ENCODE measurements around the gene SLC17A5. TPM values are rescaled to one million over a fixed set of nuclear protein-coding genes. Genes with fewer than 3 reads are reported as not detected.

The SLC17A5 gene
- total RNA-seq, 2 donors from 2014 or later, result 4.4 to 8.3 TPM

DNA sequence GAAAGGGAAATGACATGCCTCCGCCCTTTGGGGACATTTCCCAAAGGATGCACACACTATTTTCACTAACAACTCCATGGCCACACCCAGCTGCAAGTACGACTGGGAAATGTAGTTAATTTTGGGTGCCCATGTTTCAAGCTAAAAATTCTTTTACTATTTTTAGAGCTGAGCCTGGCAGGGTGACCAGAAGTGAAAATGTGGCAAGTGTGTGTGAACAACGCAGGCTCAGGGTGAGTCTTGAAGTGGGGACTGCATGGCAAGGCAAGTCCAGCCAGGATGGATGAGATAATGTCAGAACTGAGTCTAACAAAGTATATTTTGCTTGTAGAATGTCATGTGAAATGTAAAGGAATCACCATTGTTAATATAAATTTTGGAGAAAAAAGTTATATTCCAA, 25.2 kb upstream of the SLC17A5 start:
- Histone ChIP-seq H3K36me3 (ENCODE audit: control insufficient read depth, insufficient read depth, low read length) (no peaks in the 10 kb centered on the region), H3K9me3 (ENCODE audit: control insufficient read depth, low read length) (no peaks in the 10 kb centered on the region), H3K4me1 (ENCODE audit: control insufficient read depth, insufficient read depth, low read length) (no peaks in the 10 kb centered on the region), H3K9ac (ENCODE audit: extremely low read depth, low read length, poor library complexity, severe bottlenecking) (no peak overlapping the region), H3K27ac (ENCODE audit: low read depth, low read length) (no peak overlapping the region), H3K27me3 (ENCODE audit: control insufficient read depth, insufficient read depth, low read length, poor library complexity, severe bottlenecking) (no peaks in the 10 kb centered on the region), H3K4me3 (ENCODE audit: low read length) (no peak overlapping the region)
- Mint-ChIP-seq H3K9me3 (peaks cover 21% of the 10 kb centered on the region), H3K36me3 (ENCODE audit: low read depth) (no peaks in the 10 kb centered on the region), H3K4me3 (no peak overlapping the region), H3K27me3 (ENCODE audit: insufficient read depth) (no peaks in the 10 kb centered on the region), H3K27ac (no peak overlapping the region), H3K4me1 (no peaks in the 10 kb centered on the region)
- TF ChIP-seq, protein P1, sequence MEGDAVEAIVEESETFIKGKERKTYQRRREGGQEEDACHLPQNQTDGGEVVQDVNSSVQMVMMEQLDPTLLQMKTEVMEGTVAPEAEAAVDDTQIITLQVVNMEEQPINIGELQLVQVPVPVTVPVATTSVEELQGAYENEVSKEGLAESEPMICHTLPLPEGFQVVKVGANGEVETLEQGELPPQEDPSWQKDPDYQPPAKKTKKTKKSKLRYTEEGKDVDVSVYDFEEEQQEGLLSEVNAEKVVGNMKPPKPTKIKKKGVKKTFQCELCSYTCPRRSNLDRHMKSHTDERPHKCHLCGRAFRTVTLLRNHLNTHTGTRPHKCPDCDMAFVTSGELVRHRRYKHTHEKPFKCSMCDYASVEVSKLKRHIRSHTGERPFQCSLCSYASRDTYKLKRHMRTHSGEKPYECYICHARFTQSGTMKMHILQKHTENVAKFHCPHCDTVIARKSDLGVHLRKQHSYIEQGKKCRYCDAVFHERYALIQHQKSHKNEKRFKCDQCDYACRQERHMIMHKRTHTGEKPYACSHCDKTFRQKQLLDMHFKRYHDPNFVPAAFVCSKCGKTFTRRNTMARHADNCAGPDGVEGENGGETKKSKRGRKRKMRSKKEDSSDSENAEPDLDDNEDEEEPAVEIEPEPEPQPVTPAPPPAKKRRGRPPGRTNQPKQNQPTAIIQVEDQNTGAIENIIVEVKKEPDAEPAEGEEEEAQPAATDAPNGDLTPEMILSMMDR (conservative IDR thresholded peaks at IDR 0.05), result no peak
- DNase-seq, result no peak
- 77 to 100% methylated on average over 1 to 2 of the region's 3 CpGs for WGBS, 2 experiments (ENCODE audit: insufficient coverage in 1 of 2, insufficient read length in 1 of 2)

GRCh38 chr6:73675466-73676098, 21.8 kb upstream of the SLC17A5 start:
- H3K27ac Mint-ChIP-seq, result no peak overlapping the region
- H3K9me3 ChIP-seq (ENCODE audit: control insufficient read depth, low read length), result no peaks in the 10 kb centered on the region
- no peaks in the 10 kb centered on the region for H3K36me3 Mint-ChIP-seq (ENCODE audit: low read depth)
- no peaks in the 10 kb centered on the region for H3K4me1 Mint-ChIP-seq
- no peaks in the 10 kb centered on the region for H3K27me3 Mint-ChIP-seq (ENCODE audit: insufficient read depth)
- no peaks in the 10 kb centered on the region for H3K9me3 Mint-ChIP-seq
- no peak overlapping the region for H3K27ac ChIP-seq (ENCODE audit: low read depth, low read length)
- no peak overlapping the region for H3K9ac ChIP-seq (ENCODE audit: extremely low read depth, low read length, poor library complexity, severe bottlenecking)
- DNase-seq, result peak; percentile 92
- no peak overlapping the region for H3K4me3 Mint-ChIP-seq
- H3K27me3 ChIP-seq (ENCODE audit: control insufficient read depth, insufficient read depth, low read length, poor library complexity, severe bottlenecking), result no peaks in the 10 kb centered on the region
- 17 to 53% methylated on average over 2 to 3 of the region's 4 CpGs for WGBS, 2 experiments (ENCODE audit: insufficient coverage in 1 of 2, insufficient read length in 1 of 2)
- H3K4me3 ChIP-seq (ENCODE audit: low read length), result no peak overlapping the region
- H3K4me1 ChIP-seq (ENCODE audit: control insufficient read depth, insufficient read depth, low read length), result no peaks in the 10 kb centered on the region
- no peaks in the 10 kb centered on the region for H3K36me3 ChIP-seq (ENCODE audit: control insufficient read depth, insufficient read depth, low read length)
- TF ChIP-seq, protein P1 (conservative IDR thresholded peaks at IDR 0.05), result peak; percentile 91

DNA sequence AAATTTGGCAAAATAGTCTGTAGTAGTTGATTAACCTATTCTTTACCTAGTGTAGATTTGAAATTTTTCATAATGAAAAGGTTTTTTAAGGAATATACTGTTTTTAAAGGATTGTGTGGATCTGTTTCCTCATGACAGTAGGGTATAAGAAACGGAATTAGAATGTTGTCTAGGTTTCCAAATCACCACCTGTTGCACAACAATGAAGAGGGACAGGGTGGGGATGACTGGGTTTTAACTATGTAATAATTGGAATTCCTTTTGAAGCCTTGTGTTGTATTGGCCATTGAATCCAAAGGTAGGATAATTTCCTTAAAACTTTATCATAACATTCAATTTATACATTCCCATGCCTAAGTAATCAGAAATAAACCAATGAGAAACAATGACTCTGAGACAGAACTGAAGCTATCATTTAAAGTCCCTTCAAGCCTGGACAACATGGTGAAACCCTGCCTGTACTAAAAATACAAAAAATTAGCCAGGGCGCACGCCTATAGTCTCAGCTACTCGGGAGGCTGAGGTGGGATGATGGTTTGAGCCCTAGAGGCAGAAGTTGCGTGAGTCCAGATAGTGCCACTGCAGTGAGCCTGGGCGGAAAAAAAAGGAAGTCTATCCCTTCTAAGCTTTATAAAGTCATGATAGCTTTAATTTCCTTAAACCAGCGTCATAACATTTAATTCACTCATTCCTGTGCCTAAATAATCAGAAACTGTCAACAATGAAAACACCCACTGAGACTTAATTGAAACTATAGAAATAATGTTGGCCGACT, 18.3 kb upstream of the SLC17A5 start:
- no peaks in the 10 kb centered on the region for H3K9me3 Mint-ChIP-seq
- no peak overlapping the region for H3K4me3 ChIP-seq (ENCODE audit: low read length)
- no peaks in the 10 kb centered on the region for H3K9me3 ChIP-seq (ENCODE audit: control insufficient read depth, low read length)
- H3K36me3 ChIP-seq (ENCODE audit: control insufficient read depth, insufficient read depth, low read length), result no peaks in the 10 kb centered on the region
- no peak overlapping the region for H3K9ac ChIP-seq (ENCODE audit: extremely low read depth, low read length, poor library complexity, severe bottlenecking)
- TF ChIP-seq, protein P1 (conservative IDR thresholded peaks at IDR 0.05), result no peak
- H3K27me3 Mint-ChIP-seq (ENCODE audit: insufficient read depth), result peaks cover 3% of the 10 kb centered on the region
- H3K4me1 ChIP-seq (ENCODE audit: control insufficient read depth, insufficient read depth, low read length), result no peaks in the 10 kb centered on the region
- DNase-seq, result no peak
- no peak overlapping the region for H3K4me3 Mint-ChIP-seq
- no peak overlapping the region for H3K27ac ChIP-seq (ENCODE audit: low read depth, low read length)
- H3K27me3 ChIP-seq (ENCODE audit: control insufficient read depth, insufficient read depth, low read length, poor library complexity, severe bottlenecking), result no peaks in the 10 kb centered on the region
- 93% methylated on average over 6 to 8 of the region's 8 CpGs for WGBS, 2 experiments (ENCODE audit: insufficient coverage in 1 of 2, insufficient read length in 1 of 2)
- H3K27ac Mint-ChIP-seq, result no peak overlapping the region
- H3K4me1 Mint-ChIP-seq, result no peaks in the 10 kb centered on the region
- no peaks in the 10 kb centered on the region for H3K36me3 Mint-ChIP-seq (ENCODE audit: low read depth)
